NT2/D1 (cell line): ENCODE results near the gene ZNF831.

Experiments used
- DNase-seq: peaks from one replicate; pipeline ENCODE4 v3.0.0-alpha.2; 2011; ENCODE audit warnings: low read depth, low spot score
- H3K27me3 ChIP-seq: 2 replicates; pipeline ENCODE4 v1.6.0; 2011; ENCODE audit warnings: mild to moderate bottlenecking; ENCODE audit not compliant: insufficient read length, insufficient read depth
- H3K36me3 ChIP-seq: 2 replicates; pipeline ENCODE4 v1.6.1; 2011; ENCODE audit warnings: mild to moderate bottlenecking, low read length, mixed read lengths; ENCODE audit not compliant: insufficient read depth, insufficient read length
- H3K4me1 ChIP-seq: 2 replicates; pipeline ENCODE4 v1.5.1; 2011; ENCODE audit not compliant: insufficient read depth, insufficient read length
- H3K4me3 ChIP-seq: 2 replicates; pipeline ENCODE4 v1.5.1; 2011; ENCODE audit warnings: low read depth; ENCODE audit not compliant: insufficient read length
- H3K9ac ChIP-seq: 2 replicates; pipeline ENCODE4 v1.6.0; 2011; ENCODE audit warnings: low read depth; ENCODE audit not compliant: insufficient read length
- H3K9me3 ChIP-seq: 2 replicates; pipeline ENCODE4 v1.5.1; 2011; ENCODE audit warnings: mild to moderate bottlenecking, low read length; ENCODE audit not compliant: insufficient read depth
- SUZ12 ChIP-seq: IDR thresholded peaks from 2 replicates; pipeline ENCODE4 v1.6.1; 2011; ENCODE audit not compliant: insufficient read length, insufficient read depth; ENCODE audit errors: extremely low read depth
- YY1 ChIP-seq: IDR thresholded peaks from 2 replicates; pipeline ENCODE4 v1.6.1; 2011; ENCODE audit not compliant: insufficient read length, insufficient read depth
- ZNF274 ChIP-seq: IDR thresholded peaks from 2 replicates; pipeline ENCODE4 v1.6.1; 2011; ENCODE audit warnings: mild to moderate bottlenecking, low read depth, low read length

Gene ZNF831

DNA sequence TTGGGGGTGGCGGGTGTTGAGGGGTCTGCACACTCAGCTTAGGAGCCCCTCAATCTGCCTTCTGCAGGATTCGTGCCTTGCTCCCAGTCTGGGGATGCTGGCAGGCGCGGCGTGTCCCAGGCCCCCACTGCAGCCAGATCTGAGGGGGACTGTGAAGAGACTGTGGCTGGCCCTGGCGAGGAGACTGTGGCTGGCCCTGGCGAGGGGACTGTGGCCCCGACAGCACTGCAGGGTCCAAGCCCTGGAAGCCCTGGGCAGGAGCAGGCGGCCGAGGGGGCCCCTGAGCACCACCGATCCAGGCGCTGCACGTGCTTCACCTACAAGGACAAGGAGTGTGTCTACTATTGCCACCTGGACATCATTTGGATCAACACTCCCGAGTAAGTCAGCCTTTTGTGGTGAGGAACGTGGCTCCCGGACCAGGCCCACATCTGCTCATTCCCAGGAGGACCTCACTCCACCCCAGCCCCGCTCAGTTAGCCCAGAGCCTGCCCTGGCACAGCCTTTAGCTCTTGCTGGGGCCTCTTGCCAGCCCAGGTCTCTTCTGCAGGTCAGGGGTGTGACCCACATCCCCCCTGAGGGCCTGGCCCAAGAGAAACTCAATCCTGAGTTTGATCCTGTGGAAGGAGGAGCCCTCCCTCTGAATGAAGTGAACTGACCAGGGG, 137.9 kb downstream of the ZNF831 start:
- TF ChIP-seq SUZ12 (no peak), YY1 (no peak), ZNF274 (no peak)
- Histone ChIP-seq H3K4me3 (no peak overlapping the region), H3K36me3 (no peaks in the 10 kb centered on the region), H3K9me3 (no peaks in the 10 kb centered on the region), H3K27me3 (peaks cover 84% of the 10 kb centered on the region), H3K9ac (no peak overlapping the region), H3K4me1 (peaks cover 3% of the 10 kb centered on the region)
- no peak for DNase-seq

- Histone ChIP-seq H3K4me1 (peaks cover 10% of the 10 kb centered on the region), H3K4me3 (no peak overlapping the region), H3K27me3 (peaks cover 41% of the 10 kb centered on the region), H3K36me3 (no peaks in the 10 kb centered on the region), H3K9ac (no peak overlapping the region), H3K9me3 (no peaks in the 10 kb centered on the region)
- TF ChIP-seq YY1 = no peak
- TF ChIP-seq ZNF274 = no peak
- TF ChIP-seq SUZ12 = no peak
- DNase-seq = no peak
Observed at GRCh38 chr20:59305908-59306655, 142.5 kb downstream of the ZNF831 start.

GRCh38 chr20:59307270-59307669, 143.6 kb downstream of the ZNF831 start:
- H3K36me3 ChIP-seq = no peaks in the 10 kb centered on the region
- H3K4me3 ChIP-seq = no peak overlapping the region
- peaks cover 10% of the 10 kb centered on the region for H3K4me1 ChIP-seq
- H3K9ac ChIP-seq = no peak overlapping the region
- no peaks in the 10 kb centered on the region for H3K9me3 ChIP-seq
- DNase-seq = no peak
- TF ChIP-seq ZNF274 (no peak), SUZ12 (no peak), YY1 (no peak)
- peaks cover 29% of the 10 kb centered on the region for H3K27me3 ChIP-seq
